ENCODE results near the gene CSRP1.

DNA sequence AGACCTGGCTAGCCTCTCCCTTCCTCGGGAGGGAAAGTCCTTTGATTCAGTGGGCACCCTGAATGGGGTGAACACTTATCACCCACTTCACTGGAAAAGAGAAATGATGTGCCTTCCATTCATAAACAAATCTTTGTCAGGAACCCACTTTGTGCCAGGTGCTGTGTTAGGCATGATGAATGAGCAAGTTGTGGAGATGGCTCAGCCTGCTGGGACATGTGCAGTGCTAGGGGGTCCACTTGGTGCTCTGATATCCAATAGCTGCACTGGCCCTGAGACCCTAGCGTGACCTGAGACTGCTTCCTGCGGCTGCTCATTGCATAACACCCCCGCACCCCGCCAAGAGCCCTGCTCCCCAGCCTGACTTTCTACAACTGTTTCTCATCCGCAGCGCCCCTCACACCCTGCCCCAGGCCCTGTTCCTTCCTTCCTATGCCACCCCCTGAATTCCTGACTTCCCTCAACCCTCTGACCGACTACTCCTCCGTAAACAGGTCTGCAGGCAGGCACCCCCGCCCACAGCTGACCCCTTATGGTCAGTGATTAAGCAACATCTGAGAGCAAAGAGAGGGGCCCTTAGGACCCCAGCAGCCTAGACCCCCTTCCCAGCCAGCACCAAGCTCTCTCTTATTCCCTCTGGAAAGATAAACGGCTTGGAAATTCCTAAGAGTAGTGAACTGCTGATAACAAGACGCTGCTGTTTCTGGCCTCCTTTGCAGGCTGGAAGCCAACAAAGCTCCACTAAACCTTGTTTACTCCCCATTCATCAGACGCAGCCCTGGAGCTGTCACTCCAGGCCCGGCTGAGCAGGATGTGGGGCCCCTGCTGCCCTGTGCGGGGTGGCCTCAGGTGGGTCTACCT is 12.9 kb downstream of the CSRP1 start:
- TF ChIP-seq, protein P1, sequence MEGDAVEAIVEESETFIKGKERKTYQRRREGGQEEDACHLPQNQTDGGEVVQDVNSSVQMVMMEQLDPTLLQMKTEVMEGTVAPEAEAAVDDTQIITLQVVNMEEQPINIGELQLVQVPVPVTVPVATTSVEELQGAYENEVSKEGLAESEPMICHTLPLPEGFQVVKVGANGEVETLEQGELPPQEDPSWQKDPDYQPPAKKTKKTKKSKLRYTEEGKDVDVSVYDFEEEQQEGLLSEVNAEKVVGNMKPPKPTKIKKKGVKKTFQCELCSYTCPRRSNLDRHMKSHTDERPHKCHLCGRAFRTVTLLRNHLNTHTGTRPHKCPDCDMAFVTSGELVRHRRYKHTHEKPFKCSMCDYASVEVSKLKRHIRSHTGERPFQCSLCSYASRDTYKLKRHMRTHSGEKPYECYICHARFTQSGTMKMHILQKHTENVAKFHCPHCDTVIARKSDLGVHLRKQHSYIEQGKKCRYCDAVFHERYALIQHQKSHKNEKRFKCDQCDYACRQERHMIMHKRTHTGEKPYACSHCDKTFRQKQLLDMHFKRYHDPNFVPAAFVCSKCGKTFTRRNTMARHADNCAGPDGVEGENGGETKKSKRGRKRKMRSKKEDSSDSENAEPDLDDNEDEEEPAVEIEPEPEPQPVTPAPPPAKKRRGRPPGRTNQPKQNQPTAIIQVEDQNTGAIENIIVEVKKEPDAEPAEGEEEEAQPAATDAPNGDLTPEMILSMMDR (IDR thresholded peaks at IDR 0.05; ENCODE audit: insufficient read depth, low read depth, low read length) = no peak
- TF ChIP-seq EZH2 (IDR thresholded peaks at IDR 0.05; ENCODE audit: insufficient read depth, low read length) = no peak

Measured in astrocyte (in vitro differentiated cells and primary cell).